Measurements from ENCODE around the gene CCDC51.

CCDC51 gene

DNA sequence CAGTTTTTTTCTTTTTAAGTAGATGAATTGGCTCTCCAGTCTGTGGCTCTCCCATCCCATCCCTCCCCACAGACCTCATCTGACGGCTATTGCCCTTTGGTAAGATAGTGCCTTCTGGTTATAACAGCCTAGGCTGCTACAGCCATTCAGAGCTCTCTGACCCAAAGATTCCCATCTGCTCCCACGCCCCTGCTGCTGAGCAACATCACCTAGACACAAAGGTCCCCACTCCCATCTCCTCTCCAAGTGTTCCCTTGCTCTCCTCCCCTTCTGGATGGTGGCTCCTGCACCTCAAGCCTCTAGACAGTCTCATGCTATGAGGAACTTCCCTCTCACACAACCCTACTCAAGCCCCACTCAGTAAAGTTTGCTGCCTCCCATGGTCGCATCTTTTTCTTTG lies 44.2 kb downstream of the CCDC51 start:
- FAIRE-seq (no peak), DNase-seq (ENCODE audit: insufficient read length, low spot score) (no peak)
- TF ChIP-seq POLR2A (IDR thresholded peaks at IDR 0.05; ENCODE audit: low read depth, low read length), result no peak

DNA sequence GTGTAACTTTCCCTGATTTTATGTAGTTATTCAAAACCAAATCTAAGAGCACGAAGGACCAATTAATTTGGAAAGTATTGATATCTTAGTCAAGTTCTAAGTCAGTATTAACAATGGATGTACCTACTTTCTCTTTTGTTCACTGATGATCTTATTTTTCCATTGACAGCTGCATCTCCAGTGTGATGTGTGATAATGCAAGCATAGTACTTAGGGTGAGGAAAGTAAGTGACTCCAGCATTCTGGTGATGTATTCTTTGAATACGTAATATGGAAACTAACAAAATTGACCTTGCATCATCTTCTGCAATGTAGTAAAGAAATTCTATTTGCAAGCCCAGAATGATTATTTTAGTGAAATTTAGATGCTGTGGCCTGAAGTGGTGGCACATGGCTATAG lies 45.5 kb downstream of the CCDC51 start:
- DNase-seq (ENCODE audit: insufficient read length, low spot score), result no peak
- FAIRE-seq, result no peak
- no peak for TF ChIP-seq POLR2A (IDR thresholded peaks at IDR 0.05; ENCODE audit: low read depth, low read length)

GRCh38 chr3:48388966-48389365 lies 51.0 kb downstream of the CCDC51 start:
- FAIRE-seq (no peak), DNase-seq (ENCODE audit: insufficient read length, low spot score) (no peak)
- no peak for TF ChIP-seq POLR2A (IDR thresholded peaks at IDR 0.05; ENCODE audit: low read depth, low read length)

GRCh38 chr3:48387634-48388033 lies 52.3 kb downstream of the CCDC51 start:
- FAIRE-seq, result no peak
- no peak for DNase-seq (ENCODE audit: insufficient read length, low spot score)
- no peak for TF ChIP-seq POLR2A (IDR thresholded peaks at IDR 0.05; ENCODE audit: low read depth, low read length)
